NCI-H1694 (cell line): Measurements from ENCODE around the gene PABPN1.

ENCODE experiments used
- DNase-seq: peaks from one replicate; lab custom pipeline; 2025; lab: John Stamatoyannopoulos, UW

PABPN1 gene

DNA sequence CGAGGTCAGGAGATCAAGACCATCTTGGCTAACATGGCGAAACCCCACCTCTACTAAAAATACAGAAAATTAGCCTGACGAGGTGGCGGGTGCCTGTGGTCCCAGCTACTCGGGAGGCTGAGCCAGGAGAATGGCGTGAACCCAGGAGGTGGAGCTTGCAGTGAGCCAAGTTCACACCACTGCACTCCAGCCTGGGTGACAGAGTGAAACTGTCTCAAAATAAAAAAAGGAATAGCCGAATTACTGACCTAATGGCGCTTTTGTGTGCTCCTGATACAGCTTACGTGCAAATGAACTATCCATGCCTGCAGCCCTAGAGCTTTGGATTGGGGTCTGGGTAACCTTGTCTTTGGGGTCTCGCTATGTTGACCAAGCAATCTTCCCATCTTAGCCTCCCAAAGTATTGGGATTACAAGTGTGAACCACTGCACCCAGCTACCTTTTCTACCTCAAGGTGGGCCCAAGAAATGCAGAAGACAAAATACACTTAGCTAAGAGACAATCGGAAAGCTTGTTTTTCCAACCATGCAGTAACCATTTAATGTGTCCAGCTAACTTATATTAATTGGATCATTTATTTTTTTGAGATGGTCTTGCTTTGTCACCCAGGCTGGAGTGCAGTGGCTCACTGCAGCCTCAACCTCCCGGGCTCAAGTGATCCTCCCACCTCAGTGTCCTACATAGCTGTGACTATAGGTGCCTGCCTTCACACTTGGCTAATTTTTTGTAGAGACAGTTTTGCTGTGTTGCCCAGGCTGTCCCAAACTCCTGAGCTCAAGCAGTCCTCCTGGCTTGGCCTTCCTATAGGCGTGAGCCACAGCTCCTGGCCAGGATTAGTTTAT lies 5.5 kb downstream of the PABPN1 start:
- no peak for DNase-seq

DNA sequence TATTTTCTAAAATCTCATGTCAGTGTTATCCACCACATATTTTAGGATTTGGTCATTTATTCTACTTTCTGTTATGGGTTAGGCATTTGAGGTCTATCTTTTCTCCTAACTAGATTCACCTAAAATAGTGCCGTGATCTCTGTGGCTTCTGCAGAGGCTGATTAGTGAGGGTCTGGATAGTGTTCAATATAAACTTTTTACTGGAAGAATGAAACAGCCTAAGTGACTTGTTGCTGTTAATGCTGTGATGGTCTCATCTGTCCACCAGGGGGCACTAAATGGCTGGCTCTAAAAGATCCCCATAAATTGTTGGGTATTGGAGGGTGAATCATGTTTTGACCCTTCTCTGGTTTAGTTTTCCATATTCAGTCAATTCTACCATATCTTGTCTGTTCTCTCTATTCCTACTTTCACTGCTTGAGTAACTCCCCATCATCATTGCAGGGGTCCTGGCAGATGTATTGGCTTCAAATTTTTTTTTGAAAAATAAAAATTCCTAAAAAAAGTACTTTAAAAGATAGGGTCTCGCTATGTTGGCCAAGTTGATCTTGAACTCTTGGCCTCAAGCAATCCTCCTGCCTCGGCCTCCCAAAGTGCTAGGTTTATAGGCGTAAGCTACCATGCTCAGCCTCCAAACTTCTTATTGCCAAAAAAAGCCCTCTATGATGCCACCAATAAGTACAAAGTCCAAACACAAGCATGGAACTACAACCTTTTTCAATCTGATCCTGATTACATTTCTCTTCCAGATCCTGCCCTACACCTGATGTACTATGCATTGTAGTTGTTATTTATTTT lies 6.9 kb downstream of the PABPN1 start:
- DNase-seq: peak; percentile 77

DNA sequence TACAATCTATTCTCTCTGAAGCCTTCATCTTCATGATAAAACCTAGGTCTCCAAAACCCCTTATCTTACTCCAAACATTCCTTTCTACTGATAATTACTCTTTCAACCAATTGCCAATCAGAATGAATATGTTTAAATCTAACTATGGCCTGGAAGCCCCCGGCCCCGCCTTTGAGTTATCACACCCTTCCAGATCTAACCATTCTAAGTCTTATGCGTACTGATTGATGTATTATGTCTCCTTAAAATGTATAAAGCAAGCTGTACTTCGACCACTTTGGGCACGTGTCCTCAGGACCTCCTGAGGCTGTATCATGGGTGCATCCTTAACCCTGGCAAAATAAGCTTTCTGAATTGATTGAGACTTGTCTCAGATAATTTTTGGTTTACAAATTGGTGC lies 14.4 kb downstream of the PABPN1 start:
- no peak for DNase-seq

DNA sequence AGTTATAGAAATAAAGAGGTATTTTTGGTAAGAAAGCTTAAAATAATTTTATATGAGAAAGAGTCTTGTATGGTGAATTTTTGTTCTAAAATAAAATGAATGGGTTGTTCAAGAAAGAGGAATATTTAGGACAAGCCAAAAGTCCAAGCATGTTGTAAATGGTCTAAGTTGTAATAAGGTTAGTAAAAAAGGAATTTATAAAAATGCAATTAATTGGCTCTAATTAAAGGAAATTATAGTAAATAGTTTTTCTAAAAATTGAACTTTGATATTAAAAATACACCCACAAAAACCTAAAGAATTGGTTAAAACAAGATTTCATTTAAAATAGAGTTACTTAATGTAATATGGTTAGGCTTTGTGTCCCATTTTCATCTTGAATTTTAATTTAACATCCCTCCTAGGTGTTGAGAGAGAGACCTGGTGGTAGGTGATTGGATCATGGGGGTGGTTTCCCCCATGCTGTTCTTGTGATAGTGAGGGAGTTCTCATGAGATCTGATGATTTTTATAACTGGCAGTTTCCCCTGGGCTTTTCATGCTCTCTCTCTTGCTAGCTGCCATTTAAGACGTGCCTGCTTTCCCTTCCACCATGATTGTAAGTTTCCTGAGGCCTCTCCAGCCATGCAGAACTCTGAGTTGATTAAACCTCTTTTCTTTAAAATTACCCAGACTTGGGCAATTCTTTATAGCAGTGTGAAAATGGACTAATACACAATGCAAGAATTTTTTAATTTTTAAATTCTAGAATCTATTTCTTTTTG lies 18.4 kb downstream of the PABPN1 start:
- DNase-seq: no peak

DNA sequence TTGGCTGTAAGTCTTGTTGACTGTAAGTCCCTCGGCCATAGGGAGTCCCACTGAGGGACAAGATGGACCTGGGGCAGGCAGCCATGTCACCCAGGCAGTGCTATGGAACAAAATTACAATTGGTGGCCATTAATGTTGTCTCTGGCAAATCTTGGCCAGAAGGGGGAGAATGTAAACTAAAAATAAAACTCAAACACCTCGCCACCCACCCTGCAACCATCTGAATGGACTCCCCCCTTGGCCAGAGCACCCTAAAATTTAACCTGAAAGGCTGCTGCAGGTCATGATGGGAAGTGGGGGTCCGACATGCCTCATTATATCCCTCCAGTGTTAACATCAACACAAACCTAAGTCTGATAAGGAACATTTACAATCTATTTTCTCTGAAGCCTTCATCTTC lies 23.2 kb downstream of the PABPN1 start:
- no peak for DNase-seq

DNA sequence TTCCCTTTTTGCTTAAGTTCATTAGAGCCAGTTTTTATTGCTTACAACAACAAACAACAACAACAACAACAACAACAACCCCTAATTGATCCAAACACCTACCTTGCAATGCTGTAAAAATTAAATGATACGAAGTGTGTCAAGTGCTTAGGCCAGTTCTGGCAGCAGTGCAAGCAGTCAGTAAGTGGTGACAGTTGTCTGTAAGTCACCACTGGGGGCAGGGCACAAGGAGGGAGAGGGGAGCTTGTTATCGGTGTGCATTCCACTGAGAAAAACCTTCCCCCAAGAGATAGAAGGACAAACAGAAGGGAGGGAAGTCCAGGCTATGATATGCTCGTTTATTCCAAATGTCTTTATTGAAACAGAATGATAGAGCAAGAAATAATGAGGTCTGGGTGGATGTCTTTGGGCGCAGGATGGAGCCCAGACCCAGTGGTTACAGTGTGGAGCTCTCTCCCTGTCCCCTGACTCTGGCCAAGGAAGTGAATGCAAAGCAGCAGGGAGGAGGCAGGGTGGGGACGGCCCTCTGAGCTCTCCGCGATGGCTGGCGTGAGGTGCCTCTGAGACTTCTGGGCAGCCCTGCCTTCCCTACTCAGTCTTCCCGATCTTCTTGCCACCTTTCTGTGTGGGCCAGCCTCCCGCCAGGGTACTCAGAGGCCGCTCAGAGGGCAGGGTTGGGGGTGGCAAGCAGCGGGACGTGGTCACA lies 24.9 kb downstream of the PABPN1 start:
- DNase-seq: no peak

DNA sequence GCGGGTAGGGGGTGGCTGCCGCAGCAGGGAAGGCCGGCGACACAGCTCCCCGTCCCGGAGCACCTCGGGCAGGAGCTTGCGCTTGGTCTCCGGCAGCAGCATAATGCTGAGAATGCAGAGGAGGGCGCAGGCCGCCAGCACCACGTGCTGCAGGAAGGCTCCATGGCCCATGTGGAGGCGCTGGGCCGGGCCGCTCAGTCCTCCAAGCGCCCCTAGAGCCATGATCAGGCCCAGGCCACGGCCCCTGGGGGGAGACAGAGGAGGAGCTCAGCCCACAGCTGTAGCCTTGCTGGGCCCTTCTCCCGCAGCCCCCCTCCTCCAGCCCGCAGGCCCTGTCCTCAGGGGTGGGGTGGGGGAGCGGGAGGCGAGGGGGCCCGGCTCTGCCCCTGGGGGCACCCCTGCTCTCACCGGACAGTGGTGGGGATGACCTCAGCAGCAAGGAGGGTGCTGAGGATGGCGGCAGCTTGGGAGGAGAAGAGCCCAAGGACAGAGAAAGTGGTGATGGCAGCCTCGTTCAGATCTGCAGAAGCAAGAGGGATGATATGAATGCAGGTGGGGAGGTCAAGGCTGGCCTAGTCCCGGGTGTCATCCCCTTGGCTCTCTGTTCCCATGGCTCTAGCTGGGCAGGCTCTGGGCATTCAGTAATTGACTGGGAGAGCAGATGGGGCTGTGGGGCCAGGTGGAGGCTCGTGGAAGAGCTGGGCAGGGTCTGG lies 25.6 kb downstream of the PABPN1 start:
- no peak for DNase-seq

DNA sequence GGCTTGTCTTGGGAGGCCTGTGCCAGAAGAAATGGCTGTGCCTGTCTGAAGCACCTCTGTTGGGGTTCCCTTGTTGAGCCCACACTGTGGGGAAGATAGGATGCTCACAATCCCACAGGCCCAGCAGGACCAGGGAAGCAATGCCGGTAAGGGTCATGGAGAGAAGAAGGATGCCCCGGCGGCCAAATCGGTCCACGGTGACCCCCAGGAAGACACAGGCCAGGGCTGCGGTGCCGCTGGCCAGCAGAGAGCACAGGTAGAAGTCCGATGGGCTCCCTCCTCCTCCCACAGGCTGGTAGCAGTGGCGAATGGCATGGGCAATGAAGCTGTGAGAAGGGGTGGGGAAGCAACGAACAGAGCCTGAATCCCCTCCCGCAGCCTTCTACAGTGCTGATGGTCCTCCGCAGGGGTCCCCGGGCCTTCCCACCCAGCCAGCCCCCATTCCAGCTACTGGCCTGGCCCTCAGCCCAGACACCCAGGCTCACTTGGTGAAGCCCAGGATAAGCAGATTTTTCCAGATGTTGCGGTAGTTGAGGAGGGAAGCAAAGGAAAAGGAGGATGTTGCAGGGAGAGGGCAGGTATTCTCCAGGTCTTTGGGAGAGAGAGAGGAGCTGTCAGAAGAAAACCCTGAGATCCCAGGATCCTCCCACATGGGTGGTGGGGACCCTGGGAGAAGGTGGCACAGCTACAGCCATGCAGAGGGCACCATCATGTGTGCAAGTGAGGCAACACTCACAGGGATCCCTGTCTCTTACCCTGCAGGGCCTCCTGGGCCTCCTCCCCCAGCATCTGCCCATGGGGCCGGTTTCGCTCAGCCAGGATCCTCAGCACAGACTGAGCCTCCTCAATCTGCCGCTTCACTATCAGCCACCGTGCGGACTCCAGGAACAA lies 26.4 kb downstream of the PABPN1 start:
- no peak for DNase-seq

DNA sequence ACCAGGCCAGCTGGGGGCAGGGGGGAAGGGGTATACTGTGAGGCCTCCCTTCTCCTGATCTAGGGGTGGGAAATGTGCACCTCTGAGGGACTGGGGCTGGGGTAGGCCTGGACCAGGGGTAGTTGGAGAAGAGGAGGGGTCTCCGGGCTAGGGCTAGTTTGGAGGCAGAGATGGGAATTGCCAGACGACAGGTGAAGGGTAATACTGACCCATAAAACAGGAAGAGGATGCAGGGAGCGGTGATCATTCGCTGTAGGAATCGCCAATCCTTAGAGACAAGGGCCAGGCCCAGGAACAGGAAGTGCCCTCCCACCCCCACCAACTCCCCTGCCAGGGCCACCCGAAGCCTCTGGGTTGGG lies 27.0 kb downstream of the PABPN1 start:
- DNase-seq: no peak

DNA sequence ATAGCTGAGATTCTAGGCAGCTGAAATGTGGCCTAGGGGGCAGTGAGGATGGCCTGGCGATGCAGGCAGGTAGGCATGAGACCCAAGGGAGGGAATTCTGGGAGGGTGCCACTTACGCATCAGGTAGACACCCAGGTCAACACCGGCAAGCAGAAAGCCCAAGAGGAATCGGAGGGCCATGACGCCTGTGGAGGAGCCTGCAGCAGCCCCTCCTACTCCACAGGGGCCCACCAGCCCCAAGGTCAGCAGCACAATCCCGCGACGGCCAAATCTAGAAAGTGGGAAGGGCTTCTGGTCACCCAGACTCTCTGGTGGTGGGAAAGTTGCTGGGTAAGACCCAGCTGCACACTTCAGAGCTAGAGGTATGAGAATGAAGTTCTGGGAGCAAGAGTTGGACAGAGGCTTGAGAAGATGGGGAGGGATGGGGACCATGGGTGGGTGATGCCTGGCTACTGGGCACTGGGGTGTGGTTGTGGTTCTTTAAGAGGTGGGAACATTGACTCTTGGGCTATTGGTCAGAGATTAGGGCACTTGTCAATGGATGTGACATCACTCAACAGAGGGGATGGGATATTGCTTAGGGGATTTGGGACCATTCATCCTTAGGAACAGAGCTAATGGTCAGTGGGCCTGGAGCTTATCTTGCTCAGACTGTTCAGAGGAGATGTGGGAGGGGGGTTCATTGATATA lies 28.0 kb downstream of the PABPN1 start:
- no peak for DNase-seq

DNA sequence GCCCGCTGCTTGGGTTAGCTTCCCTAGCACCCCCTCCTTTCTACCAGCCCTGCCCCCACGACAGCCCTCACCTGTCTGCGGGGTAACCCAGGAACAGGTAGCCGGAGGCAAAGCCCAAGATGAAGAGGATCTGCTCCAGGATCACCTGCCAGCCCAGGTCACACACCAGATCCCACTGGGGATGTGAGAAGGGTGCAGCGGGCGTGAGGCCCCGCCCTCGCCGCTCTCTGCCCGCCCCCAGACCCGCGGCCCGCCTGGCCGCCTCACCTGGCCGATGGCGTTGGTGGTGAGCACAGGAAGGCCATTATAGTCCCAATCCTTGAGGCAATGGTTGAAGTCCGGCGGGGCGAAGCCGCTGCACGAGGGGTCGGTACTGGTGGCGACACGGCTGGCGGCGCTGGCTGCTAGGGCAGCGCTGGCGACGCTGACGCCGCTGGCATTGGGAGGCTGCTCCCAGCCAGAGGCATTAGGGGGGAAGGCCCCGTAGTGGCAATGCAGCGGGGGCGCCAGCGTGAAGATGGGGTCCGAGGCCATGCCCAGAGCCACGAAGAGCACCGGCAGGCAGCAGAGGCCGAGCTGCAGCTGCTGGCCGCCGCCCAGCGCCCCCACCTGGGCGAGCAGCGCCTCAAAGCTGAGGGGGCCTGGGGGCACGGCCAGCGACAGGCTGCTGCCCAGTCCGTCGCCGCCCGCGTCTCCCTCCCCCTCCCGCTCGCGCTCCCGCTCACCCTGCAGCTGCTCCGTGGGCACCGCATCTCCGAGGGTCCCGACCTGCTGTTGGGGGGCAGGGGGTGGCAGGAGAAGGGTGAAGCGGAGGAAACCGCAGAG lies 30.6 kb downstream of the PABPN1 start:
- DNase-seq: no peak

DNA sequence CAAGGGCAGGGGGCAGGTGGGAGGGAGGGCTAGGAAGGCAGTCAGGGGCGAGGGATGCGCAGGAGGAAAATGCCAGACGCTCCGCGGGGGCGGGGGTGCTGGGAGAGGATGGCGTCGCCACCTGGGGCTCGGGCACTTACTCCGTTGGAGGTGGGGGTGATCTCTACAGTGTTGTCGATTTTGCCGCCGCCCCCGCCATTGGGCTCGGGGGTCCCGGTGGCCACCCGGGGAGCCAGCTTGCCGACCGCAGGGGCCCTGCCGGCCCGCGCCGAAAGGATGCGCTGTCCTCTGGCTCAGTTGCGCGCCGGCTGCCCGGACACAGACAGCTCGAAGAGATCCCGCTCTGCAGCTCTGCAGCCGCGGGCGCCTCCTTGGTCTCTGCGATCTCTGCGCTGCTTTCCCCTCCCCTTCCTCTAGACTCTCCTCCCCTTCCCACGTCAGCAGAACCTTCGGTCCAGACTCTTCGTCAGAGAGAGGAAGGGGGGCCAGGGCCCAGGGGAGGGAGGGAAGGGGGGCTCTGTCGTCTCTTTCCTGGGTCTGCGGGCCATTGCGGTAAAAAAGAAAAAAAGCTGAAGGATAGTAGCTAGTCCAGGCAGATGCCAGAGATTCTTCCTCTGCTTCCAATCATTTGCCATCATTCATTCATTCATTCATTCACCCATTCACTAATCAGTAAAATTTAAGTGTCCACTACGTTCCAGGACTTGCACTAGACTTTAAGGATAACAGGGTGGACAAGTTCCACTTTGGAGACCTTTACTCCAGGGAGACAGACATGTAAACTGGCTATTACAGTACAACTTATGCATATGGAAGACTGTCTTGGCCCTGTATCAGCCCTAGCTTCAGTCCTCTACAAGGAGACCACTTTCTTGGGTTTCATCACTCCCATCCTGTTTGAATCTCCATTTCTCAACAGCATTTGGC lies 31.5 kb downstream of the PABPN1 start, which contains the start of gene SLC22A17:
TSS of gene SLC22A17 (minus strand) at position 382 of the 927 bp plus-strand sequence.
- DNase-seq: peak; percentile 91

DNA sequence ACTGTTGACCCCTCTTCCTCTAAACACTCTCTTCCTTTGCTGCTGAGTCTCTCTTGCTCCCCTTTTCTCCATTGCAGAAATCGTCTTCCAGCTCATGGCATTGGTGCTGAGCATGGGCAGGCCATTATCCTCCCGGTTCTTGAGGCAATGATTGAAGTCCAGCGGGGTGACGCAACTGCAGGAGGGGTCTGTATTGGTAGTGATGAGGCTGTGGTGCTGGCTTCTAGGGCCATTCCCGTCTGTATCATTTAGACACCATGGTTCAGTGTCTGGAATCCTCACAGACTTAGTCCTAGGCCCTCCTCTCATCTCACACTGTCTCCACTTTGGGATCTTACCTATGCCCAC lies 32.1 kb downstream of the PABPN1 start:
- no peak for DNase-seq

DNA sequence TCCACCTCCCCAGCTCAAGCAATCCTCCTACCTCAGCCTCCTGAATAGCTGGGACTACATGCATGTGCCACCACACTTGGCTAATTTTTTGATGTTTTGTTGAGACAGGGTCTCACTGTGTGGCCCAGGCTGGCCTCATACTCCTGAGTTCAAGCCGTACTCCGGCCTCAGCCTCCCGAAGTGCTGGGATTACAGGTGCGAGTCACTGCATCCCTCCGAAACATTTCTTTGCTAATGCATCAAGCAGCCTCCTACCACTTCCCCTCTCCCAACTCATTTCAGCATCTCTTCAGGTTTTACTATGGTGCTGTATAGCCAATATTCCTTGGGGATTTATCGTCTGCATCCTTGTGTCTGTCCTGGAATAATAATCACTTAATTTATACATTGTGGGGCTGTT lies 33.7 kb downstream of the PABPN1 start:
- no peak for DNase-seq

DNA sequence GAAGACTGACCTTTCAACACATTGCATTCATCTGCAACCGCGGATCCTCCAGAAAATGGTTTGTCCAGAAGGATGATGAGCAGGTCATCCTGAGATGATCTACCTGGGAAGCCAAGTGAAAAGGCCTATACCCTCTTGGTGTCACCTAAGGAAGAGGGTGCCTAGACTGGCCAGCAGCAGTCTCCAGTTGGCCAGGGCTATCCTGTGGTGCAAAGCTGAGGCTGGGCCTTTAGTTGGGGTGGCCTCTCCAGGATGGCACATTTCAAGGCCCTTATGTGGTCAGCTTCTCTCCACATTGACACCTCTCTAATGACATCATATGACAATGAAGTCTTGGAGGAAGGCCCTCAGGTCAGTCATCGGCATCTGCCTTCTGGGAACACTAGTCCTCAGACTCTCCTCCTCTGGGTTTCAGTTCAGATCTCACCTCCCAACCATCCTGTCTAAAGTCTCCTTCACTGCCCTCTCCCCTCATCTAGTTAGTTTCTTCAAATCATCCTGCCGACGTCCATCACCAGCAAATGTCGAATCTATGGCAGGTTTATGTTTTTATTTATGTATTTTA lies 34.7 kb downstream of the PABPN1 start:
- no peak for DNase-seq

DNA sequence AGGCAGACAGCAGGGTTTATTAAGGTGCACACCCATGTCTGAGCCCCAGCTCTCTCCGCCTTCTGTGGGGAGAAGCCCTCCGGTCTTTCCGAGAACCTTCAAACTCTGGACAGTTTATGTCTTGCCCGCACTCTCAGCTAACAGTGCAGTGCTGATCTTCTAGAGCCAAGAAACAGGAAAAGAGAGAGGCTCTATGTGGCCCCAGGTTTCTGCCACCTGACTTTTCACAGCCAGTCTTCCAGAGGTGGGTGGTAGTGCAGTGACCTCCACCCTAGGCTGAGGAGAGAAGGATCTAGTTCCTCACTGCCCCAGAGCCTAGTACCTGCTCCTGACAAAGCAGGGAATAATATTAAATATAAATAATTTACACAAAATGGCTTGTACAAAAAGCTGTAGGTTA lies 35.4 kb downstream of the PABPN1 start:
- DNase-seq: no peak

DNA sequence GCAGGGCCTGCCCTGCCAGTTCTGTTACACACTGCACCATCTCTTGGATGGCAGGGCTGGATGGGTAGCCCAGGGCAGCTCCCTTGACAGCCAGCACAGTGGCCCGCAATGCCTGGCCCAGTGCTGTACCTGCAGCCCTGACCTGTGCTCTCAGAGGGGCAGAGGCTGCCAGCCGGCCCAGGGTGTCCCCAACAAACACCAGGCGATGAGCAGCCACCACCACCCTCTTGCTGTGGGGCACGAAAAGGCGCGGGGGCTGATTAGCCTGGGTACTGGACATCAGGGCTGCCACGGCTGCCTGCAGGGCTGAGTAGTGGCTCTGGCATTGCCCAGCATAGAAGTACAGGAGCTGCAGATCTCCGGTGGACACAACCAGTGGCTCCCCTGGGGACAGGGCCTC lies 36.0 kb downstream of the PABPN1 start:
- no peak for DNase-seq
